ENCODE data around the gene IL22RA1.

DNA sequence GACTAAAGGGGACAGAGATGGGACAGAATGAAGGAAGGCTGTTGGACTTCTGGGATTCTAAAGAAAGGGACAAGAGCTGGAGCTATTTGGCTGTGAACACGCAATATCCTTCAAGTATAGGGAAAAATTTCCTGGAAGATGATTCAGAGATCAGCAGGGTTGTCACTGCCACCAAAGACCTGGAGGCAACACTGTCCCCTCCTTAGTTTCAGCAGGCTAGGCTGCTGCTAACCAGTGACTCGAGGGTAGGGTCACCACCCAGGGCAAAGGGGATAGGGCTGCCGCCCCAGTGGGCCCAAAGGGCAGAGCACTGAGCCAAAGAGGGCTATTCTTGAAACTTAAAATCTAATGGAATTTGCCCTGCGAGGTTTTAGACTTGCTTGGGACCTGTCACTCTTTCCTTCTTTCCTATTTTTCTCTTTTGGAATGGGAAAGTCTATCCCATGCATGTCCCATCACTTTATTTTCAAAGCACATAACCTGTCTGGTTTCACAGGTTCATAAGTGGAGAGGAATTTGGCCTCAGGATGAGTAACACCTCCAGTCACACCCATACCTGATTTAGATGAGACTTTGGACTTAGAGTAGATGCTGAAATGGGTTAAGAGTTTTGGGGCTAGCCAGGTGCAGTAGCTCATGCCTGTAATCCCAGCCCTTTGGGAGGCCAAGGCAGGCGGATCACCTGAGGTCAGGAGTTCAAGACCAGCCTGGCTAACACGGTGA, 32.3 kb upstream of the IL22RA1 start:
- TF ChIP-seq, protein P1, sequence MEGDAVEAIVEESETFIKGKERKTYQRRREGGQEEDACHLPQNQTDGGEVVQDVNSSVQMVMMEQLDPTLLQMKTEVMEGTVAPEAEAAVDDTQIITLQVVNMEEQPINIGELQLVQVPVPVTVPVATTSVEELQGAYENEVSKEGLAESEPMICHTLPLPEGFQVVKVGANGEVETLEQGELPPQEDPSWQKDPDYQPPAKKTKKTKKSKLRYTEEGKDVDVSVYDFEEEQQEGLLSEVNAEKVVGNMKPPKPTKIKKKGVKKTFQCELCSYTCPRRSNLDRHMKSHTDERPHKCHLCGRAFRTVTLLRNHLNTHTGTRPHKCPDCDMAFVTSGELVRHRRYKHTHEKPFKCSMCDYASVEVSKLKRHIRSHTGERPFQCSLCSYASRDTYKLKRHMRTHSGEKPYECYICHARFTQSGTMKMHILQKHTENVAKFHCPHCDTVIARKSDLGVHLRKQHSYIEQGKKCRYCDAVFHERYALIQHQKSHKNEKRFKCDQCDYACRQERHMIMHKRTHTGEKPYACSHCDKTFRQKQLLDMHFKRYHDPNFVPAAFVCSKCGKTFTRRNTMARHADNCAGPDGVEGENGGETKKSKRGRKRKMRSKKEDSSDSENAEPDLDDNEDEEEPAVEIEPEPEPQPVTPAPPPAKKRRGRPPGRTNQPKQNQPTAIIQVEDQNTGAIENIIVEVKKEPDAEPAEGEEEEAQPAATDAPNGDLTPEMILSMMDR (conservative IDR thresholded peaks at IDR 0.05 in 1 of 2, IDR thresholded peaks at IDR 0.05 in 1 of 2; ENCODE audit: extremely low read depth in 1 of 2, insufficient read depth in 1 of 2, low read depth in 1 of 2, low read length in 2 of 2): no peak
- no peak for TF ChIP-seq EZH2 (IDR thresholded peaks at IDR 0.05; ENCODE audit: borderline replicate concordance, low read length)

All from mammary epithelial cell (primary cell).